GM12801 (cell line): ENCODE measurements around the gene CCDC86.

Experiments used
- CTCF ChIP-seq: IDR thresholded peaks from one replicate; pipeline ENCODE4 v1.5.1; 2011; ENCODE audit warnings: control low read depth; ENCODE audit not compliant: insufficient read length; ENCODE audit errors: extremely low read depth

The CCDC86 gene

GRCh38 chr11:60835534-60835846 lies 6.4 kb upstream of the CCDC86 start:
- no peak for TF ChIP-seq CTCF

GRCh38 chr11:60836866-60837515 lies 4.9 kb upstream of the CCDC86 start:
- TF ChIP-seq CTCF: no peak

GRCh38 chr11:60838132-60838531 lies 3.8 kb upstream of the CCDC86 start:
- no peak for TF ChIP-seq CTCF

GRCh38 chr11:60840470-60841430 lies 1.2 kb upstream of the CCDC86 start:
- no peak for TF ChIP-seq CTCF

- no peak for TF ChIP-seq CTCF
Measured at GRCh38 chr11:60842668-60843600, 1.0 kb downstream of the CCDC86 start.

GRCh38 chr11:60844045-60844869 lies 2.3 kb downstream of the CCDC86 start:
- TF ChIP-seq CTCF: no peak
